Adrenal gland (tissue), 12 donors: ENCODE results near the gene NHS. TPM values are rescaled to one million over a fixed set of nuclear protein-coding genes. Genes with fewer than 3 reads are reported as not detected.
"Not testable (repeated sequence)": the region's sequence is repeated elsewhere in the genome, so short reads cannot be mapped to it uniquely, and the experiment has no call there.

Experiments used
- DNase-seq, 7 donors: peaks; one replicate each; pipeline ENCODE4 v3.0.0-alpha.2; 2019 to 2020
- H3K27ac ChIP-seq, 5 donors: fragments of 200-600 bp; sonication (generic) in 4 of 5; 1 replicate in 3 of 5; 2 replicates in 2 of 5; pipeline versions ENCODE4 v1.5.1 to v1.8.0; 2016 to 2020; ENCODE audit warnings: mild to moderate bottlenecking in 1 of 5
- H3K27me3 ChIP-seq: fragments of 200-600 bp; 2 replicates; pipeline ENCODE4 v1.8.0; 2021
- H3K36me3 ChIP-seq, 2 donors: fragments of 200-600 bp; replicated peaks in 1 of 2; 1 replicate in 1 of 2; 2 replicates in 1 of 2; pipeline versions ENCODE4 v1.5.1 to v1.8.0; 2018 to 2022
- H3K4me1 ChIP-seq, 2 donors: fragments of 200-600 bp; replicated peaks in 1 of 2; 1 replicate in 1 of 2; 2 replicates in 1 of 2; pipeline versions ENCODE4 v1.5.1 to v1.8.0; 2018 to 2021
- H3K4me3 ChIP-seq, 4 donors: fragments of 200-600 bp; sonication (generic) in 3 of 4; one replicate each; pipeline ENCODE4 v1.5.1; 2016 to 2018
- H3K9me3 ChIP-seq, 3 donors: fragments of 200-600 bp; sonication (generic) in 1 of 3; replicated peaks in 1 of 3; 1 replicate in 2 of 3; 2 replicates in 1 of 3; pipeline versions ENCODE4 v1.5.1 to v1.8.0; 2016 to 2021
- POLR2A ChIP-seq, 2 donors: fragments of 450-650 bp; IDR thresholded peaks; one replicate each; pipeline ENCODE4 v1.6.1; 2017; ENCODE audit warnings: antibody characterized with exemption in 2 of 2, mild to moderate bottlenecking in 2 of 2, moderate library complexity in 1 of 2
- WGBS, 4 donors: extraction: QIAGEN DNeasy Blood & Tissue Kit in 2 of 4; methylation state at CpG; one replicate each; pipeline versions ENCODE4 v1.1.5 to v1.1.7; 2013 to 2017; 5-methylcytosine and 5-hydroxymethylcytosine counted together
- intact Hi-C, 2 donors: fragments of 100-400 bp; cut with DNase I; formaldehyde crosslinking; loops; one replicate each; pipeline versions ENCODE4 v1.14.1 to v1.15.0; 2022 to 2023
- polyA plus RNA-seq, 3 donors: library from polyadenylated mRNA; stranded (reverse); fragments of 200-250 nt in 2 of 3; fragments of 350-450 nt in 1 of 3; fragmentation: Illumina TruSeq in 1 of 3; extraction: RNeasy Lipid Tissue Mini Kit (QIAGEN cat#74804) in 1 of 3; gene quantifications; one replicate each; pipeline ENCODE4 v1.2.3, GENCODE V29; 2013 to 2014
- total RNA-seq, 9 donors: library from RNA; depleted of rRNA in 4 of 9; stranded (reverse); fragments of >200 nt in 4 of 9; fragments of 120-200 nt in 1 of 9; fragmentation: NEBNext Ultra II Directional in 1 of 9; extraction: Animal tissue kit (Norgen Biotek cat#: 25700) in 1 of 9; gene quantifications; one replicate each; pipeline versions ENCODE4 v1.1.0 to v1.2.4, GENCODE V29; 2013 to 2023
- TF ChIP-seq, protein P1 (sequence below), 6 experiments: fragments of 450-650 bp in 4 of 6; fragments of 200-600 bp in 2 of 6; sonication (generic) in 1 of 6; IDR thresholded peaks; 1 replicate in 5 of 6; 2 replicates in 1 of 6; pipeline versions ENCODE4 v1.5.1 to v1.8.0; 2016 to 2021; ENCODE audit warnings: antibody characterized with exemption in 6 of 6, mild to moderate bottlenecking in 2 of 6, moderate library complexity in 1 of 6
- donor health status: healthy with polysubstance abuse.
- donor health status: Bipolar disorder and iron deficiency.
- donor health status: DM: yes; HTN: yes; CAD: no.
- donor health status: DM: no; HTN: no; CAD: no.
- donor health status: DM: no; HTN: no; CAD: no.
- donor health status: DM: yes; HTN: yes; CAD: no.

The NHS gene
- total and polyA plus RNA-seq, 12 donors, result 4.4 to 12.5 (median 6.8) TPM

DNA sequence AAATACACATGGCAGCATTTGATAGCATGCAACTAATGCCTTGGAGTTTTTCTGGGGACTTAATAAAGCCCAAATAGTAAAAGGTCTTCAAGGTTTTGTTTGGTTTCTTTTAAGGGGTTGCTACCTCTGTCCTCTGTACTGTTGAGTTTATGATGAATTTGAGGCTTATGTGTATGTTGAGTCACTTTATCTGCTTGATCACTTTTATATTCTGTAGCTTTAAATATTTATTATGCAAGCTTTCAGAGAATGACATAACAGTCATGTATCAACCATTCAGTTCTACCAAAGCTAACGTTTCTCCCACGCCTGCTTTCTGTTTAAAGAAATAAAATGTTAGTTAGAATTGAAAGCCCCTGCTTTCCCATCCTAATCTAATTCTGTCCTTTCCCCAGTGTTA is 122.2 kb downstream of the NHS start:
- TF ChIP-seq, protein P1, sequence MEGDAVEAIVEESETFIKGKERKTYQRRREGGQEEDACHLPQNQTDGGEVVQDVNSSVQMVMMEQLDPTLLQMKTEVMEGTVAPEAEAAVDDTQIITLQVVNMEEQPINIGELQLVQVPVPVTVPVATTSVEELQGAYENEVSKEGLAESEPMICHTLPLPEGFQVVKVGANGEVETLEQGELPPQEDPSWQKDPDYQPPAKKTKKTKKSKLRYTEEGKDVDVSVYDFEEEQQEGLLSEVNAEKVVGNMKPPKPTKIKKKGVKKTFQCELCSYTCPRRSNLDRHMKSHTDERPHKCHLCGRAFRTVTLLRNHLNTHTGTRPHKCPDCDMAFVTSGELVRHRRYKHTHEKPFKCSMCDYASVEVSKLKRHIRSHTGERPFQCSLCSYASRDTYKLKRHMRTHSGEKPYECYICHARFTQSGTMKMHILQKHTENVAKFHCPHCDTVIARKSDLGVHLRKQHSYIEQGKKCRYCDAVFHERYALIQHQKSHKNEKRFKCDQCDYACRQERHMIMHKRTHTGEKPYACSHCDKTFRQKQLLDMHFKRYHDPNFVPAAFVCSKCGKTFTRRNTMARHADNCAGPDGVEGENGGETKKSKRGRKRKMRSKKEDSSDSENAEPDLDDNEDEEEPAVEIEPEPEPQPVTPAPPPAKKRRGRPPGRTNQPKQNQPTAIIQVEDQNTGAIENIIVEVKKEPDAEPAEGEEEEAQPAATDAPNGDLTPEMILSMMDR (IDR thresholded peaks at IDR 0.05), result no peak
- no peak for TF ChIP-seq POLR2A (IDR thresholded peaks at IDR 0.05)
- Histone ChIP-seq H3K27ac (no peak overlapping the region), H3K4me1 (peaks cover 0 to 9% of the 10 kb centered on the region in 2 donors), H3K27me3 (no peaks in the 10 kb centered on the region), H3K4me3 (no peak overlapping the region), H3K9me3 (no peaks in the 10 kb centered on the region), H3K36me3 (no peaks in the 10 kb centered on the region)
- no peak for DNase-seq
- WGBS, 4 donors, result 43 to 67% (median 61%) methylated on average over 2 of the region's 2 CpGs
- intact Hi-C loops, result no loop called here

GRCh38 chrX:17499512-17499911 is 124.5 kb downstream of the NHS start:
- Histone ChIP-seq H3K4me3 (no peak overlapping the region), H3K27ac (no peak overlapping the region), H3K36me3 (no peaks in the 10 kb centered on the region), H3K4me1 (peaks cover 0 to 9% of the 10 kb centered on the region in 2 donors), H3K9me3 (no peaks in the 10 kb centered on the region), H3K27me3 (no peaks in the 10 kb centered on the region)
- TF ChIP-seq, protein P1 (IDR thresholded peaks at IDR 0.05), result no peak
- no peak for TF ChIP-seq POLR2A (IDR thresholded peaks at IDR 0.05)
- intact Hi-C loops, result no loop called here
- 74 to 92% (median 86%) methylated on average over 4 to 5 of the region's 5 CpGs for WGBS, 4 donors
- DNase-seq, result no peak

DNA sequence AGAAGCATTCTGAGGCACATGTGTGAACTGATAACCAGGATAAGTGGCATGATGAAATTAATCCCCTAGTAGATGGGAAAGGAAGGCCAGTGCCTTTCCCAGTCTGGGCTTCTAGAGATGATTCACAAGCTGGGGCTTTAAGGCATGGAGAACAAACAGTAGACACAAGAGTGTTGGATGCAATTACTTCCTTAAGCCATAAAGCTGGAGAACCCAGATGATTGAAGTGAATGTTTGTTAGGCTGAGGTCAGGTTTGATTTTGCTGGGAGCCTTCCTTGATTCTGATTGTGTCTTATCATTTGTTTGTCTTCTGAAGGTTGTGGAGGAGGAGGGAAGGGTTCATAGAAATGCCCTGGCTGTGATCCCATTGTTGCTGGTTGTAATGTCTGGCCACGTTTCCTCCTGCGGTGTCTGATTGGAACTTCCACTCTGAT is 125.2 kb downstream of the NHS start:
- peak in 3 of 7 donors; percentile 34 to 59 (median 43) for DNase-seq
- peaks cover 0 to 9% of the 10 kb centered on the region in 2 donors for H3K4me1 ChIP-seq
- WGBS, 4 donors, result 4 to 31% (median 24%) methylated on average over 2 of the region's 2 CpGs; no CpG with 5 or more reads in 1 of the 4 donors
- no peaks in the 10 kb centered on the region for H3K36me3 ChIP-seq
- intact Hi-C loops, result no loop called here
- no peaks in the 10 kb centered on the region for H3K9me3 ChIP-seq
- no peaks in the 10 kb centered on the region for H3K27me3 ChIP-seq
- H3K4me3 ChIP-seq, result no peak overlapping the region
- peak overlapping the region in 1 of 5 donors; percentile 29 for H3K27ac ChIP-seq
- TF ChIP-seq, protein P1 (IDR thresholded peaks at IDR 0.05), result no peak
- no peak for TF ChIP-seq POLR2A (IDR thresholded peaks at IDR 0.05)

GRCh38 chrX:17501746-17502145 is 126.7 kb downstream of the NHS start:
- intact Hi-C loops, result no loop called here
- H3K27ac ChIP-seq, result no peak overlapping the region
- H3K27me3 ChIP-seq, result no peaks in the 10 kb centered on the region
- no peaks in the 10 kb centered on the region for H3K36me3 ChIP-seq
- DNase-seq, result no peak
- H3K9me3 ChIP-seq, result peaks cover 0 to 3% (median 0%) of the 10 kb centered on the region in 3 donors
- H3K4me3 ChIP-seq, result no peak overlapping the region
- TF ChIP-seq POLR2A (IDR thresholded peaks at IDR 0.05), result no peak
- TF ChIP-seq, protein P1 (IDR thresholded peaks at IDR 0.05), result no peak
- WGBS, 4 donors, result 50 to 63% (median 58%) methylated on average over 6 of the region's 6 CpGs
- H3K4me1 ChIP-seq, result peaks cover 0 to 9% of the 10 kb centered on the region in 2 donors

- peaks cover 0 to 15% (median 0%) of the 10 kb centered on the region in 3 donors for H3K9me3 ChIP-seq
- H3K27ac ChIP-seq, H3K4me3 ChIP-seq, H3K27me3 ChIP-seq, H3K4me1 ChIP-seq, H3K36me3 ChIP-seq, intact Hi-C loops, DNase-seq: not testable (repeated sequence)
- WGBS, 4 donors, result 89 to 95% (median 92%) methylated on average over 2 to 3 of the region's 3 CpGs
These were observed 131.4 kb downstream of the NHS start for GRCh38 chrX:17506352-17506751.
